ENCODE results near the gene UPF3A.
"Not testable (repeated sequence)": the region's sequence is repeated elsewhere in the genome, so short reads cannot be mapped to it uniquely, and the experiment has no call there.

UPF3A gene

GRCh38 chr13:114339857-114340534 lies 58.6 kb downstream of the UPF3A start:
- CTCF ChIA-PET: no interaction called here
- TF ChIP-seq NFRKB (IDR thresholded peaks at IDR 0.05): no peak
- TF ChIP-seq SP1 (IDR thresholded peaks at IDR 0.05): no peak
- TF ChIP-seq ARNT (IDR thresholded peaks at IDR 0.05): no peak
- no peak for TF ChIP-seq CTBP1 (IDR thresholded peaks at IDR 0.05; ENCODE audit: borderline replicate concordance)
- no peak for TF ChIP-seq FOXM1 (IDR thresholded peaks at IDR 0.05; ENCODE audit: borderline replicate concordance)
- no peak for TF ChIP-seq BHLHE40 (IDR thresholded peaks at IDR 0.05; ENCODE audit: borderline replicate concordance)
- no peak for TF ChIP-seq FOXA1 (IDR thresholded peaks at IDR 0.05)
- no peak for TF ChIP-seq ZNF384 (IDR thresholded peaks at IDR 0.05)
- no peak for TF ChIP-seq ELF4 (IDR thresholded peaks at IDR 0.05)
- TF ChIP-seq, protein P1, sequence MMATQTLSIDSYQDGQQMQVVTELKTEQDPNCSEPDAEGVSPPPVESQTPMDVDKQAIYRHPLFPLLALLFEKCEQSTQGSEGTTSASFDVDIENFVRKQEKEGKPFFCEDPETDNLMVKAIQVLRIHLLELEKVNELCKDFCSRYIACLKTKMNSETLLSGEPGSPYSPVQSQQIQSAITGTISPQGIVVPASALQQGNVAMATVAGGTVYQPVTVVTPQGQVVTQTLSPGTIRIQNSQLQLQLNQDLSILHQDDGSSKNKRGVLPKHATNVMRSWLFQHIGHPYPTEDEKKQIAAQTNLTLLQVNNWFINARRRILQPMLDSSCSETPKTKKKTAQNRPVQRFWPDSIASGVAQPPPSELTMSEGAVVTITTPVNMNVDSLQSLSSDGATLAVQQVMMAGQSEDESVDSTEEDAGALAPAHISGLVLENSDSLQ (IDR thresholded peaks at IDR 0.05): no peak
- no peak for DNase-seq (ENCODE audit: extremely low spot score)
- POLR2A ChIA-PET: no interaction called here

- no peak for DNase-seq (ENCODE audit: extremely low spot score)
- ChIA-PET POLR2A (no interaction called here), CTCF (interaction anchor here (0.6 kb wide), 1 partner anchor 91 kb away, joined by 3 read pairs; no protein-coding TSS in a partner anchor)
- no peak for TF ChIP-seq FOXM1 (IDR thresholded peaks at IDR 0.05; ENCODE audit: borderline replicate concordance)
- no peak for TF ChIP-seq FOXA1 (IDR thresholded peaks at IDR 0.05)
- no peak for TF ChIP-seq CTBP1 (IDR thresholded peaks at IDR 0.05; ENCODE audit: borderline replicate concordance)
- TF ChIP-seq, protein P1 (IDR thresholded peaks at IDR 0.05): no peak
- TF ChIP-seq ARNT (IDR thresholded peaks at IDR 0.05): no peak
- no peak for TF ChIP-seq ELF4 (IDR thresholded peaks at IDR 0.05)
- TF ChIP-seq BHLHE40 (IDR thresholded peaks at IDR 0.05; ENCODE audit: borderline replicate concordance): no peak
- no peak for TF ChIP-seq HDGF (IDR thresholded peaks at IDR 0.05; ENCODE audit: borderline replicate concordance)
- TF ChIP-seq NFRKB (IDR thresholded peaks at IDR 0.05): no peak
Observed at GRCh38 chr13:114341003-114341777, 59.8 kb downstream of the UPF3A start.

- CTCF ChIA-PET; POLR2A ChIA-PET; DNase-seq (ENCODE audit: extremely low spot score): not testable (repeated sequence)
Observed at GRCh38 chr13:114347256-114347655, 65.9 kb downstream of the UPF3A start.

- CTCF ChIA-PET: interaction anchor here (1.0 kb wide), 1 partner anchor 18 kb away, joined by 3 read pairs; no protein-coding TSS in a partner anchor
- DNase-seq (ENCODE audit: extremely low spot score); POLR2A ChIA-PET: not testable (repeated sequence)
Observed at GRCh38 chr13:114352763-114353162, 71.4 kb downstream of the UPF3A start.

DNA sequence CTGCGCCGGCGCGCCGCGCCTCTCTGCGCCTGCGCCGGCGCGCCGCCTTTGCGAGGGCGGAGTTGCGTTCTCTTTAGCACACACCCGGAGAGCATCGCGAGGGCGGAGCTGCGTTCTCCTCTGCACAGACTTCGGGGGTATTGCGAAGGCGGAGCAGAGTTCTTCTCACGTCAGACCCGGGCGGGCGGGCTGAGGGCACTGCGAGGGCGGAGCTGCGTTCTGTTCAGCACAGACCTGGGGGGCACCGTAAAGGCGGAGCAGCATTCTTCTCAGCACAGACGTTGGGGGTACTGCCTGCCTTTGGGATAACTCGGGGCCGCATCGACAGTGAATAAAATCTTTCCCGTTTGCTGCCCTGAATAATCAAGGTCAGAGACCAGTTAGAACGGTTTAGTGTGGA lies 72.0 kb downstream of the UPF3A start:
- POLR2A ChIA-PET; DNase-seq (ENCODE audit: extremely low spot score): not testable (repeated sequence)
- CTCF ChIA-PET: interaction anchor here (1.0 kb wide), 1 partner anchor 19 kb away, joined by 3 read pairs; no protein-coding TSS in a partner anchor
